ENCODE data around the gene EVX2.
A peak's percentile ranks its signal among the peaks of the same experiment; 100 is the strongest.

EVX2 gene

GRCh38 chr2:176112375-176113302, 28.9 kb upstream of the EVX2 start:
- POLR2A ChIA-PET, result no interaction called here
- CTCF ChIA-PET, result interaction anchor here (0.6 to 9.0 kb wide), 13 partner anchors 8 to 1311 kb away, joined by 3 to 73 read pairs (median 8); partner anchors contain the start of gene HOXD9
- H3K4me3 ChIP-seq (ENCODE audit: low read depth, low read length), result no peak overlapping the region
- no peak for DNase-seq (ENCODE audit: low read depth, low spot score)
- TF ChIP-seq CTCF (IDR thresholded peaks at IDR 0.05; ENCODE audit: insufficient read depth, low read length, missing control alignments), result no peak

- CTCF ChIA-PET, result interaction anchor here (0.6 to 9.0 kb wide), 29 partner anchors 9 to 1312 kb away, joined by 3 to 73 read pairs (median 6); partner anchors contain the start of gene HOXD9
- H3K4me3 ChIP-seq (ENCODE audit: low read depth, low read length), result no peak overlapping the region
- DNase-seq (ENCODE audit: low read depth, low spot score), result no peak
- no peak for TF ChIP-seq CTCF (IDR thresholded peaks at IDR 0.05; ENCODE audit: insufficient read depth, low read length, missing control alignments)
- POLR2A ChIA-PET, result no interaction called here
Observed at GRCh38 chr2:176111846-176112374, 28.1 kb upstream of the EVX2 start.

GRCh38 chr2:176111309-176111663, 27.5 kb upstream of the EVX2 start:
- CTCF ChIA-PET, result interaction anchor here (0.6 to 9.0 kb wide), 34 partner anchors 9 to 1052 kb away, joined by 3 to 73 read pairs (median 6); partner anchors contain the start of gene HOXD9
- DNase-seq (ENCODE audit: low read depth, low spot score), result no peak
- H3K4me3 ChIP-seq (ENCODE audit: low read depth, low read length), result no peak overlapping the region
- POLR2A ChIA-PET, result no interaction called here
- TF ChIP-seq CTCF (IDR thresholded peaks at IDR 0.05; ENCODE audit: insufficient read depth, low read length, missing control alignments), result peak; percentile 85

GRCh38 chr2:176110415-176111308, 26.9 kb upstream of the EVX2 start:
- no peak for DNase-seq (ENCODE audit: low read depth, low spot score)
- POLR2A ChIA-PET, result no interaction called here
- H3K4me3 ChIP-seq (ENCODE audit: low read depth, low read length), result no peak overlapping the region
- no peak for TF ChIP-seq CTCF (IDR thresholded peaks at IDR 0.05; ENCODE audit: insufficient read depth, low read length, missing control alignments)
- CTCF ChIA-PET, result interaction anchor here (0.6 to 9.0 kb wide), 37 partner anchors 9 to 1047 kb away, joined by 3 to 73 read pairs (median 4); partner anchors contain the start of gene HOXD9

- CTCF ChIA-PET, result interaction anchor here (0.6 to 9.0 kb wide), 22 partner anchors 8 to 1047 kb away, joined by 3 to 73 read pairs (median 8); partner anchors contain the start of gene HOXD9
Observed at GRCh38 chr2:176109946-176110345, 26.2 kb upstream of the EVX2 start.

More at GRCh38 chr2:176109946-176110345, 26.2 kb upstream of the EVX2 start:
- TF ChIP-seq CTCF (IDR thresholded peaks at IDR 0.05; ENCODE audit: insufficient read depth, low read length, missing control alignments), result no peak
- no peak for DNase-seq (ENCODE audit: low read depth, low spot score)
- no peak overlapping the region for H3K4me3 ChIP-seq (ENCODE audit: low read depth, low read length)
- POLR2A ChIA-PET, result no interaction called here
